Esophagus squamous epithelium (tissue), 5 donors: ENCODE results near the gene CCDC116. TPM values are rescaled to one million over a fixed set of nuclear protein-coding genes. Genes with fewer than 3 reads are reported as not detected.

Source experiments
- DNase-seq: peaks from one replicate; lab custom pipeline; 2025; lab: John Stamatoyannopoulos, UW
- H3K27ac ChIP-seq, 4 donors: fragments of 200-600 bp; sonication (generic); one replicate each; pipeline ENCODE4 v1.5.1; 2016 to 2019; ENCODE audit warnings: mild to moderate bottlenecking in 1 of 4
- H3K27me3 ChIP-seq, 4 donors: fragments of 200-600 bp; sonication (generic); 1 replicate in 3 of 4; 2 replicates in 1 of 4; pipeline versions ENCODE4 v1.5.1 to v1.6.0; 2017 to 2021; ENCODE audit warnings: antibody characterized with exemption in 1 of 4
- H3K36me3 ChIP-seq, 3 donors: fragments of 200-600 bp; sonication (generic); one replicate each; pipeline ENCODE4 v1.5.1; 2016 to 2019
- H3K4me1 ChIP-seq, 3 donors: fragments of 200-600 bp; sonication (generic); one replicate each; pipeline ENCODE4 v1.5.1; 2017 to 2019
- H3K4me3 ChIP-seq, 4 donors: fragments of 200-600 bp; sonication (generic); 1 replicate in 3 of 4; 2 replicates in 1 of 4; pipeline ENCODE4 v1.5.1; 2016 to 2019; ENCODE audit warnings: mild to moderate bottlenecking in 2 of 4, moderate library complexity in 1 of 4
- H3K9me3 ChIP-seq, 3 donors: fragments of 200-600 bp; sonication (generic); one replicate each; pipeline ENCODE4 v1.5.1; 2016 to 2019
- POLR2A ChIP-seq, 4 donors: fragments of 450-650 bp; IDR thresholded peaks; one replicate each; pipeline ENCODE4 v1.6.1; 2017; ENCODE audit warnings: antibody characterized with exemption in 4 of 4, mild to moderate bottlenecking in 4 of 4, moderate library complexity in 3 of 4
- WGBS, 2 donors: methylation state at CpG; one replicate each; pipeline ENCODE4 v1.1.5; 2018; 5-methylcytosine and 5-hydroxymethylcytosine counted together
- intact Hi-C: fragments of 100-400 bp; cut with DNase I; formaldehyde crosslinking; loops from one replicate; pipeline ENCODE4 v1.15.0; 2022
- total RNA-seq, 4 donors: library from RNA; depleted of rRNA; stranded (reverse); fragments of >200 nt; gene quantifications; one replicate each; pipeline ENCODE4 v1.1.0, GENCODE V29; 2016
- TF ChIP-seq, protein P1 (sequence below), 6 experiments: fragments of 450-650 bp in 4 of 6; fragments of 200-600 bp in 2 of 6; sonication (generic) in 2 of 6; IDR thresholded peaks; one replicate each; pipeline ENCODE4 v1.5.1; 2016 to 2019; ENCODE audit warnings: antibody characterized with exemption in 6 of 6, mild to moderate bottlenecking in 4 of 6, moderate library complexity in 4 of 6
- donor health status: DM: yes; HTN: yes; CAD: no.

The CCDC116 gene
- total RNA-seq, 4 donors from 2014 or later, result 1.9 TPM; not detected in 3

GRCh38 chr22:21628386-21629254 is 3.9 kb upstream of the CCDC116 start:
- Histone ChIP-seq H3K36me3 (peaks cover 0 to 32% (median 0%) of the 10 kb centered on the region in 3 donors), H3K27ac (peak overlapping the region; percentile 85 to 95 (median 88)), H3K9me3 (no peaks in the 10 kb centered on the region), H3K4me1 (peaks cover 33 to 63% (median 35%) of the 10 kb centered on the region in 3 donors), H3K27me3 (no peaks in the 10 kb centered on the region), H3K4me3 (peak overlapping the region; percentile 78 to 100 (median 92))
- DNase-seq, result no peak
- 52 to 59% methylated on average over 25 to 43 of the region's 74 CpGs for WGBS, 2 donors
- TF ChIP-seq POLR2A (IDR thresholded peaks at IDR 0.05), result no peak
- TF ChIP-seq, protein P1, sequence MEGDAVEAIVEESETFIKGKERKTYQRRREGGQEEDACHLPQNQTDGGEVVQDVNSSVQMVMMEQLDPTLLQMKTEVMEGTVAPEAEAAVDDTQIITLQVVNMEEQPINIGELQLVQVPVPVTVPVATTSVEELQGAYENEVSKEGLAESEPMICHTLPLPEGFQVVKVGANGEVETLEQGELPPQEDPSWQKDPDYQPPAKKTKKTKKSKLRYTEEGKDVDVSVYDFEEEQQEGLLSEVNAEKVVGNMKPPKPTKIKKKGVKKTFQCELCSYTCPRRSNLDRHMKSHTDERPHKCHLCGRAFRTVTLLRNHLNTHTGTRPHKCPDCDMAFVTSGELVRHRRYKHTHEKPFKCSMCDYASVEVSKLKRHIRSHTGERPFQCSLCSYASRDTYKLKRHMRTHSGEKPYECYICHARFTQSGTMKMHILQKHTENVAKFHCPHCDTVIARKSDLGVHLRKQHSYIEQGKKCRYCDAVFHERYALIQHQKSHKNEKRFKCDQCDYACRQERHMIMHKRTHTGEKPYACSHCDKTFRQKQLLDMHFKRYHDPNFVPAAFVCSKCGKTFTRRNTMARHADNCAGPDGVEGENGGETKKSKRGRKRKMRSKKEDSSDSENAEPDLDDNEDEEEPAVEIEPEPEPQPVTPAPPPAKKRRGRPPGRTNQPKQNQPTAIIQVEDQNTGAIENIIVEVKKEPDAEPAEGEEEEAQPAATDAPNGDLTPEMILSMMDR (IDR thresholded peaks at IDR 0.05), result no peak
- intact Hi-C loops, result no loop called here

DNA sequence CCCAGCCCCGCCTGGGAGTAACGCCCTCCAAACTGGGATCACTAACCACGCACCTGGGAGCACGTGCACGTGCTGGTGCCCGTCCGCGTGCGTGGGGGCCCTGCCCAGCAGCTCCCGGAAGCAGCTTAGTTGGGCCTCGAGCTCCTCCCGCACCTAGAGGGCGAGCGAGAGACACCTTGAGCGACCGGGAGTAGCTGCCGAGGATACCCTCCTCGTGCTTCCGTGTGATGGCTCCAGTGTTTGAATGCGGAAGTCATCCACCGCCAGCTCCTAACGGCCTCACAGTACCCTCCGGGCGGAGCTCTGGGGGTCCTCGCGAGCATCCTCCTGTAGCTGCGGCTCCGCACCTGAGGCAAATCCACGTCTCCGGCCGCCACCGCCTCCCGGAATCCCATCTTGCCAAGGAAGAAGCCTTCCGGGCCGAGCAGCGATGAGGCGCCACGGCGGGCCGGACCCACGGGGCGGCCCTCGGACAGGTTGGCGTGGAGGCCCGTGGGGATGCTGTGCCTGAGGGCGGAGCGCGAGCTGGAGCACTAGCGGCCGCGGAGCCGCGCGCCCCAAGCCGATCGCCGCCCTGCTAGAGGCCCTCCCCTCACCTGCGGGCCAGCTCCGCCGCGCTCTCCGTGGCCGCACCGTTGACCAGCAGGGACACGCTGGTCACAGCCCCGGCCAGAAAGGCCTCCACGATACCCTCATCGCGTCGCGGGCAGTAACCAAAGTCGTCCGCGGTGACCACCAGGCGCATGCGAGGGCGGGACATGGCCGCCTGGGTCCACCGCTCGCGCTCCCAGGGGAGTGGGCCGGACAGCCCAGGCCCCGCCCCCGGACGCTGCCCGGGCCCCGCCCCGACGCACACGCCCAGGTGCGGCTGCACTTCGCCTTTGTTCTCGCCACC is 3.1 kb upstream of the CCDC116 start, which contains the start of gene YDJC:
YDJC (minus strand) TSS at position 768 of the 895 bp plus-strand sequence; CDS start at position 760, 8 bp downstream.
- peak within 1 kb of the TSS; percentile 78 to 100 (median 92) for H3K4me3 ChIP-seq
- intact Hi-C loops, result no loop called here
- peak; percentile 53 for DNase-seq
- WGBS, 2 donors, result 0% methylated on average over 4 to 8 of the region's 93 CpGs
- peaks cover 24 to 54% (median 26%) of the 10 kb centered on the region in 3 donors for H3K4me1 ChIP-seq
- no peaks in the 10 kb centered on the region for H3K27me3 ChIP-seq
- TF ChIP-seq, protein P1 (IDR thresholded peaks at IDR 0.05), result peak; percentile 43 to 90 (median 61)
- peak in 2 of 4 donors; percentile 30 to 66 for TF ChIP-seq POLR2A (IDR thresholded peaks at IDR 0.05)
- H3K36me3 ChIP-seq, result peaks cover 0 to 30% (median 0%) of the 10 kb centered on the region in 3 donors
- H3K27ac ChIP-seq, result peak within 1 kb of the TSS; percentile 85 to 95 (median 88)
- H3K9me3 ChIP-seq, result no peaks in the 10 kb centered on the region

DNA sequence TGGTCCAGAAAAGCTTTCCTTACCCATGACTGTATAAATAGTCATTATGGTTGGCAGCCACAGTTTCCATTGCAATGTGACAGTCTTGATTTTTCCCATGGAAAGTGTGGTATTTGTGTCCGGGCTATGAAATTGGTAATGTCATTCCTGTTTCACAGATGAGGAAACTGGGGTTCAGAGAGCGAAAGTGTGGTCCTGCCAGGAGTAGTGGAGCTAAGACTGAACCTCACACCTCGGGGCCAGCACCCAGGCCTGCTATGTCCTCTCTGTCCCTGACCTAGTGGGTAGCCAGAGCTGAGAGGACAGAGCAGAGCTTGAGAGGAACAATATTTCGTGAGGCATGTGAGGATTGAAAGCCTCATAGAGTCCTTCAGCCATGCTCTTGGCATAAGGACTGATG is 1.5 kb upstream of the CCDC116 start:
- intact Hi-C loops, result no loop called here
- H3K9me3 ChIP-seq, result no peaks in the 10 kb centered on the region
- H3K4me3 ChIP-seq, result no peak overlapping the region
- peaks cover 0 to 23% (median 0%) of the 10 kb centered on the region in 3 donors for H3K36me3 ChIP-seq
- H3K4me1 ChIP-seq, result peaks cover 17 to 41% (median 19%) of the 10 kb centered on the region in 3 donors
- no peak for DNase-seq
- no peak for TF ChIP-seq POLR2A (IDR thresholded peaks at IDR 0.05)
- TF ChIP-seq, protein P1 (IDR thresholded peaks at IDR 0.05), result no peak
- no peaks in the 10 kb centered on the region for H3K27me3 ChIP-seq
- no peak overlapping the region for H3K27ac ChIP-seq
- 73 to 86% methylated on average over 3 to 4 of the region's 4 CpGs for WGBS, 2 donors

GRCh38 chr22:21632931-21633330 is 371 bp downstream of the CCDC116 start:
- no peak overlapping the region for H3K4me3 ChIP-seq
- intact Hi-C loops, result no loop called here
- TF ChIP-seq POLR2A (IDR thresholded peaks at IDR 0.05), result no peak
- TF ChIP-seq, protein P1 (IDR thresholded peaks at IDR 0.05), result no peak
- H3K27me3 ChIP-seq, result no peaks in the 10 kb centered on the region
- H3K9me3 ChIP-seq, result no peaks in the 10 kb centered on the region
- no peak for DNase-seq
- no peak overlapping the region for H3K27ac ChIP-seq
- WGBS, 2 donors, result 94 to 96% methylated on average over 11 to 12 of the region's 18 CpGs
- H3K4me1 ChIP-seq, result peaks cover 16 to 22% (median 16%) of the 10 kb centered on the region in 3 donors
- peaks cover 0 to 7% (median 0%) of the 10 kb centered on the region in 3 donors for H3K36me3 ChIP-seq
